Suprapubic skin (tissue), 3 donors: ENCODE results near the gene PABPN1L.

Source experiments
- CTCF ChIP-seq, 2 donors: fragments of 200-600 bp in 1 of 2; fragments of 450-650 bp in 1 of 2; sonication (generic) in 1 of 2; IDR thresholded peaks; one replicate each; pipeline ENCODE4 v1.5.1; 2016 to 2019; ENCODE audit warnings: antibody characterized with exemption in 2 of 2, mild to moderate bottlenecking in 1 of 2, moderate library complexity in 1 of 2
- EP300 ChIP-seq: sonication (generic); formaldehyde crosslinking; IDR thresholded peaks from one replicate; pipeline ENCODE4 v1.6.1; 2017; ENCODE audit warnings: antibody characterized with exemption

DNA sequence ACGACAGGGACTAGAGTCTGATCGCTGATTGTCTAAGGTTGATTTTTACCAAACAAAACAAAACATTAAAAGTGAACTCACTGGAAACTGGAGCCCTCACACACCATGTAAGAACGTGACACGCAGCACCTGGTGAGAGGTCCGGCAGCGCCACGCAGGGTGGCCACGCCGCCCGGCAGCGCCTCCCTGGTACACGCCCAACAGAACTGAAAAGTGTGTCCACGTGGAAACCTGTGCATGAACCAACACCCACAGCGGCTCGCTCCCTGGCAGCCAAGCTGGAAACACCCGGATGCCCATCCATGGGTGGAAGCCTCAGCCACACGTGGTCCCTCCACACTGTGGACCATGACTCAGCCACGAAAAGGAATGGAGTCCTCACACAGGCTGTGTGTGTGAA, 18.8 kb downstream of the PABPN1L start:
- TF ChIP-seq CTCF (IDR thresholded peaks at IDR 0.05) (no peak), EP300 (no peak)
